DMS153 (cell line): ENCODE data around the gene STAT6.

Experiments used
- DNase-seq: peaks from one replicate; lab custom pipeline; 2025; lab: John Stamatoyannopoulos, UW

Gene STAT6

GRCh38 chr12:57047981-57048380 lies 63.2 kb downstream of the STAT6 start:
- DNase-seq, result no peak

GRCh38 chr12:57046947-57047890 lies 63.9 kb downstream of the STAT6 start:
- no peak for DNase-seq

GRCh38 chr12:57046086-57046791 lies 64.9 kb downstream of the STAT6 start:
- no peak for DNase-seq
